PFSK-1 (cell line): ENCODE measurements around the gene MCHR1.

Experiments used
- FOXP2 ChIP-seq: optimal IDR thresholded peaks from 2 replicates; pipeline ENCODE3; 2011; ENCODE audit warnings: borderline replicate concordance, control low read depth, inconsistent platforms; ENCODE audit not compliant: insufficient read depth; ENCODE audit errors: extremely low read length, extremely low read depth
- POLR2AphosphoS5 ChIP-seq: IDR thresholded peaks from 2 replicates; pipeline ENCODE4 v1.6.1; 2012; ENCODE audit warnings: low read depth, mild to moderate bottlenecking, control low read depth, low read length, moderate library complexity
- SIN3A ChIP-seq: IDR thresholded peaks from 2 replicates; pipeline ENCODE4 v1.6.1; 2012; ENCODE audit warnings: mild to moderate bottlenecking, low read length, moderate library complexity, borderline replicate concordance; ENCODE audit not compliant: insufficient read depth
- TAF1 ChIP-seq: IDR thresholded peaks from 2 replicates; pipeline ENCODE4 v1.6.1; 2012; ENCODE audit warnings: low read length, control low read depth, borderline replicate concordance; ENCODE audit not compliant: insufficient read depth
- TF ChIP-seq, protein P1 (sequence below), 2 experiments: IDR thresholded peaks; 2 replicates each; pipeline versions ENCODE4 v1.6.1 to v1.8.0; 2011 to 2012; ENCODE audit warnings: low read depth in 2 of 2, low read length in 2 of 2, control low read depth in 1 of 2, inconsistent platforms in 1 of 2, mild to moderate bottlenecking in 1 of 2, moderate library complexity in 1 of 2; ENCODE audit not compliant: insufficient read depth in 1 of 2

Gene MCHR1

DNA sequence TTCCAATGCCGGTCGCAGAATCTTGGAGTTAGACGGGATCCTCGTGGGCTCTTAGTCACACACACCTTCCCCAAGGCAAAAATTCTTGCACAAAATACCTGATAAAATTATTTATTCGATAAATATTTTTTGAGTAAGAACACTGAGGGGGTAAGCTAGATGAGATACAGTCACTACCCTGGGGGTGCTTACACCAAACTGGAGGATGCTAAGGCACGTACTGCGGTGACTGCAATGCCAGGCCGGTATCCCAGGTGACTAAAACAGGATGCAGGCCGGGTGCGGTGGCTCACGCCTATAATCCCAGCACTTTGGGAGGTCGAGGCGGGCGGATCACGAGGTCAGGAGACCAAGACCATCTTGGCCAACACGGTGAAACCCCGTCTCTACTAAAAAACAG lies 41.0 kb upstream of the MCHR1 start:
- TF ChIP-seq FOXP2 (no peak), SIN3A (no peak), POLR2AphosphoS5 (no peak)
- TF ChIP-seq, protein P1, sequence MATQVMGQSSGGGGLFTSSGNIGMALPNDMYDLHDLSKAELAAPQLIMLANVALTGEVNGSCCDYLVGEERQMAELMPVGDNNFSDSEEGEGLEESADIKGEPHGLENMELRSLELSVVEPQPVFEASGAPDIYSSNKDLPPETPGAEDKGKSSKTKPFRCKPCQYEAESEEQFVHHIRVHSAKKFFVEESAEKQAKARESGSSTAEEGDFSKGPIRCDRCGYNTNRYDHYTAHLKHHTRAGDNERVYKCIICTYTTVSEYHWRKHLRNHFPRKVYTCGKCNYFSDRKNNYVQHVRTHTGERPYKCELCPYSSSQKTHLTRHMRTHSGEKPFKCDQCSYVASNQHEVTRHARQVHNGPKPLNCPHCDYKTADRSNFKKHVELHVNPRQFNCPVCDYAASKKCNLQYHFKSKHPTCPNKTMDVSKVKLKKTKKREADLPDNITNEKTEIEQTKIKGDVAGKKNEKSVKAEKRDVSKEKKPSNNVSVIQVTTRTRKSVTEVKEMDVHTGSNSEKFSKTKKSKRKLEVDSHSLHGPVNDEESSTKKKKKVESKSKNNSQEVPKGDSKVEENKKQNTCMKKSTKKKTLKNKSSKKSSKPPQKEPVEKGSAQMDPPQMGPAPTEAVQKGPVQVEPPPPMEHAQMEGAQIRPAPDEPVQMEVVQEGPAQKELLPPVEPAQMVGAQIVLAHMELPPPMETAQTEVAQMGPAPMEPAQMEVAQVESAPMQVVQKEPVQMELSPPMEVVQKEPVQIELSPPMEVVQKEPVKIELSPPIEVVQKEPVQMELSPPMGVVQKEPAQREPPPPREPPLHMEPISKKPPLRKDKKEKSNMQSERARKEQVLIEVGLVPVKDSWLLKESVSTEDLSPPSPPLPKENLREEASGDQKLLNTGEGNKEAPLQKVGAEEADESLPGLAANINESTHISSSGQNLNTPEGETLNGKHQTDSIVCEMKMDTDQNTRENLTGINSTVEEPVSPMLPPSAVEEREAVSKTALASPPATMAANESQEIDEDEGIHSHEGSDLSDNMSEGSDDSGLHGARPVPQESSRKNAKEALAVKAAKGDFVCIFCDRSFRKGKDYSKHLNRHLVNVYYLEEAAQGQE (IDR thresholded peaks at IDR 0.05; ENCODE audit: insufficient read depth in 1 of 2, low read depth in 2 of 2, low read length in 2 of 2), result no peak

DNA sequence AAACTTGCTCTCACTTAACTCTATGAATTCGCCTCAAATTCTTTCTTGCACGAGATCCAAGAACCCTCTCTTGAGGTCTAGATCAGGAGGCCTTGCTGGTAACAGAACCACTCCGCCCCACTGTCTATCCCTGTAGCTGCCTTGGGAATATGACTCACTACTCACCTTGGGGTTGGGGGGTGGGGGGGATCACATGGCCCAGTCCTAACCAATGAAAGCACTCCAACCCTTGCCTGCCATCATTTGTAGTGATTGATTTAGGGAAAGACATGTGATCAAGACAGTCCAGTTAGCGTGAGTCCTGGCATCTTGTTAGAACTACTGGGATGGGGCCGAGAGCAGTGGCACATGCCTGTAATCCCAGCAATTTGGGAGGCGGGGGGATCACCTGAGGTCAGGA lies 38.0 kb upstream of the MCHR1 start:
- TF ChIP-seq SIN3A (no peak), TAF1 (no peak), FOXP2 (no peak), POLR2AphosphoS5 (no peak)
- TF ChIP-seq, protein P1 (IDR thresholded peaks at IDR 0.05; ENCODE audit: insufficient read depth in 1 of 2, low read depth in 2 of 2, low read length in 2 of 2), result no peak

DNA sequence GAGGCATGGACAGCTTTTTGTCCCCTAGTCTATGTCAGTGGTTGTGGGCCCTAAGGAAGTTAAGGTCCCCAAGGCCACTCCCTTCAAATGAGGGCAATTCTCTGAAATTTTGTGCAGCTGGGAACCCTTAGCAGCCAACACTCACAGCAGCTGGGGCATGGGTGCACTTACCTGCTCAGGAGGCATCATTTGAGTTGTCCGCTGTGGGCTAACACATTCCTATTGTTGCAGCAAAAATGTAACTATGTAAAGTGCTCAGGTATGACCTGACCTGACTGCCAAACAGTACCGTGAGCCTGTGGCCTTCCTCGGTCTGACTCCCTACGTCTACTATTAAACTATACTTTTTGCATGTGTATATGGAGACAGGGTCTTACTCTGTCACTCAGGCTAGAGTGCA lies 37.0 kb upstream of the MCHR1 start:
- no peak for TF ChIP-seq POLR2AphosphoS5
- TF ChIP-seq TAF1, result no peak
- TF ChIP-seq SIN3A, result no peak
- TF ChIP-seq FOXP2, result no peak
- TF ChIP-seq, protein P1 (IDR thresholded peaks at IDR 0.05; ENCODE audit: insufficient read depth in 1 of 2, low read depth in 2 of 2, low read length in 2 of 2), result no peak

GRCh38 chr22:40645579-40646197 lies 33.6 kb upstream of the MCHR1 start:
- TF ChIP-seq POLR2AphosphoS5, result no peak
- TF ChIP-seq FOXP2, result no peak

GRCh38 chr22:40648386-40648785 lies 30.9 kb upstream of the MCHR1 start:
- TF ChIP-seq TAF1, result no peak
- TF ChIP-seq, protein P1 (IDR thresholded peaks at IDR 0.05; ENCODE audit: insufficient read depth in 1 of 2, low read depth in 2 of 2, low read length in 2 of 2), result no peak
- no peak for TF ChIP-seq SIN3A
- TF ChIP-seq POLR2AphosphoS5, result no peak
- no peak for TF ChIP-seq FOXP2
